Mucosa of rectum (tissue), 2 donors: ENCODE results near the gene PRDM9.
"Not testable (repeated sequence)": the region's sequence is repeated elsewhere in the genome, so short reads cannot be mapped to it uniquely, and the experiment has no call there.

Experiments used
- H3K27ac ChIP-seq, 2 donors: one replicate each; pipeline ENCODE4 v1.7.0; 2013; ENCODE audit warnings: inconsistent platforms in 2 of 2, low read depth in 2 of 2, low read length in 2 of 2
- H3K27me3 ChIP-seq, 2 donors: one replicate each; pipeline ENCODE4 v1.7.0; 2013; ENCODE audit warnings: low read length in 2 of 2; ENCODE audit not compliant: control insufficient read depth in 2 of 2, insufficient read depth in 2 of 2
- H3K36me3 ChIP-seq, 2 donors: one replicate each; pipeline ENCODE4 v1.7.0; 2013; ENCODE audit warnings: low read length in 2 of 2; ENCODE audit not compliant: control insufficient read depth in 2 of 2, insufficient read depth in 2 of 2
- H3K4me1 ChIP-seq, 2 donors: one replicate each; pipeline ENCODE4 v1.7.0; 2013; ENCODE audit warnings: low read length in 2 of 2, mild to moderate bottlenecking in 1 of 2; ENCODE audit not compliant: control insufficient read depth in 2 of 2, insufficient read depth in 2 of 2
- H3K4me3 ChIP-seq, 2 donors: one replicate each; pipeline ENCODE4 v1.7.0; 2013; ENCODE audit warnings: low read length in 2 of 2
- H3K9ac ChIP-seq, 2 donors: one replicate each; pipeline ENCODE4 v1.7.0; 2013; ENCODE audit warnings: low read length in 2 of 2, low read depth in 1 of 2, mild to moderate bottlenecking in 1 of 2
- H3K9me3 ChIP-seq, 2 donors: one replicate each; pipeline ENCODE4 v1.7.0; 2013; ENCODE audit warnings: low read length in 2 of 2; ENCODE audit not compliant: control insufficient read depth in 2 of 2
- donor health status: healthy.
- donor health status: Normal muscosa, but diverticular disease.

PRDM9 gene

DNA sequence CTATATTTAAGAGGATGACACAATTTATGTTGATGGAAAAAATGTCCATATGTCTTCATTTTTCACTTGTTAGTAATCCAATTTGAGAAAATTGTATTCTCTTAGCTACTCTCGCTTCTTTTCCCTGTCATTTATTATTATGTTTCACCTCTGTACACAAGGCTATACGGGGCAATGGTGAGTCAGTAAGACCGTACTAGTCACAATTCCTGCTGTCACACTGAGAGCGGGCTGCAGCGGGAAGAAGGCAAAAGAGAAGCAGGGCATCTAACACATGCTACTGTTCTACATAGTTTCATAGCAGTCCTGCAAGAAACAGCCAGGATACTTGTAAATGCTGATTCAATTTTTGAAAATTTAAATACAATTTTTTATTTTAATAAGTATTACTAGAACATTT lies 23.3 kb upstream of the PRDM9 start:
- Histone ChIP-seq H3K9me3 (no peaks in the 10 kb centered on the region), H3K27me3 (no peaks in the 10 kb centered on the region), H3K9ac (no peak overlapping the region), H3K36me3 (no peaks in the 10 kb centered on the region), H3K27ac (no peak overlapping the region), H3K4me3 (no peak overlapping the region), H3K4me1 (no peaks in the 10 kb centered on the region)

DNA sequence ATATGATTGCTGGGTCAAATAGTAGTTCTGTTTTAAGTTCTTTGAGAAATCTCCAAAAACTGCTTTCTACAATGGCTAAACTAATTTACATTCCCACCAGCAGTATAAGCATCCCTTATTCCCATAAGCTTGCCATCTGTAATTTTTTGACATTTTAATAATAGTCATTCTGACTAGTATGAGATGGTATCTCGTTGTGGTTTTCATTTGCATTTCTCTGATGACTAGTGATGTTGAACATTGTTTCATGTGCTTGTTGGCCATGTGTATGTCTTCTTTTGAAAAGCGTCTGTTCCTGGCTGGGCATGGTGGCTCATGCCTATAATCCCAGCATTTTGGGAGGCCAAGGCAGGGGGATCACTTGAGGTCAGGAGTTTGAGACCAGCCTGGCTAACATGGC lies 21.2 kb upstream of the PRDM9 start:
- H3K9me3 ChIP-seq, H3K4me3 ChIP-seq, H3K4me1 ChIP-seq, H3K36me3 ChIP-seq, H3K27me3 ChIP-seq, H3K9ac ChIP-seq, H3K27ac ChIP-seq: not testable (repeated sequence)

GRCh38 chr5:23490993-23491392 lies 16.4 kb upstream of the PRDM9 start:
- Histone ChIP-seq H3K9me3 (peaks cover 0 to 6% of the 10 kb centered on the region in 2 donors), H3K9ac (no peak overlapping the region), H3K4me1 (no peaks in the 10 kb centered on the region), H3K27ac (no peak overlapping the region), H3K27me3 (no peaks in the 10 kb centered on the region), H3K36me3 (no peaks in the 10 kb centered on the region), H3K4me3 (no peak overlapping the region)

DNA sequence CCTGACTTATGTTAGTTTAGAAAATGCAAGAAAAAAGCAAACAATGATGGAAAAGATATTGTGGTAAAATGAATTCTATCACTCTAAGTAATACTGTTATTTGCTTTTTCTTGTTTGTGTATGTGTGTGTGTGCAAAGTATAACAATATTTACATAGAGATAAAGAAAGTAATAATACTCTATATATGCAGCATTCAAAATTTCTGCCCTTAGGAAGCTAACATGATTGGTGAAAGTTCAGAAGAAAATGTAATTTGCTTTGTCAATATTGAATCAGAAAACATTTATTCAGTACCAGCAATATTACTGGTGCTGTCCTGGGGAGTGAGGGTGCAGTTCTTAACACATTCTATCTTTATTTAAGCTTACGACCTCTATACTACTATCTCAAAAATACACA lies 12.9 kb upstream of the PRDM9 start:
- Histone ChIP-seq H3K9me3 (peaks cover 0 to 6% of the 10 kb centered on the region in 2 donors), H3K27me3 (no peaks in the 10 kb centered on the region), H3K4me3 (no peak overlapping the region), H3K4me1 (no peaks in the 10 kb centered on the region), H3K27ac (no peak overlapping the region), H3K36me3 (no peaks in the 10 kb centered on the region), H3K9ac (no peak overlapping the region)

GRCh38 chr5:23496576-23496975 lies 10.8 kb upstream of the PRDM9 start:
- no peak overlapping the region for H3K27ac ChIP-seq
- peaks cover 0 to 6% of the 10 kb centered on the region in 2 donors for H3K9me3 ChIP-seq
- no peaks in the 10 kb centered on the region for H3K4me1 ChIP-seq
- no peak overlapping the region for H3K9ac ChIP-seq
- H3K4me3 ChIP-seq: no peak overlapping the region
- no peaks in the 10 kb centered on the region for H3K36me3 ChIP-seq
- H3K27me3 ChIP-seq: no peaks in the 10 kb centered on the region

DNA sequence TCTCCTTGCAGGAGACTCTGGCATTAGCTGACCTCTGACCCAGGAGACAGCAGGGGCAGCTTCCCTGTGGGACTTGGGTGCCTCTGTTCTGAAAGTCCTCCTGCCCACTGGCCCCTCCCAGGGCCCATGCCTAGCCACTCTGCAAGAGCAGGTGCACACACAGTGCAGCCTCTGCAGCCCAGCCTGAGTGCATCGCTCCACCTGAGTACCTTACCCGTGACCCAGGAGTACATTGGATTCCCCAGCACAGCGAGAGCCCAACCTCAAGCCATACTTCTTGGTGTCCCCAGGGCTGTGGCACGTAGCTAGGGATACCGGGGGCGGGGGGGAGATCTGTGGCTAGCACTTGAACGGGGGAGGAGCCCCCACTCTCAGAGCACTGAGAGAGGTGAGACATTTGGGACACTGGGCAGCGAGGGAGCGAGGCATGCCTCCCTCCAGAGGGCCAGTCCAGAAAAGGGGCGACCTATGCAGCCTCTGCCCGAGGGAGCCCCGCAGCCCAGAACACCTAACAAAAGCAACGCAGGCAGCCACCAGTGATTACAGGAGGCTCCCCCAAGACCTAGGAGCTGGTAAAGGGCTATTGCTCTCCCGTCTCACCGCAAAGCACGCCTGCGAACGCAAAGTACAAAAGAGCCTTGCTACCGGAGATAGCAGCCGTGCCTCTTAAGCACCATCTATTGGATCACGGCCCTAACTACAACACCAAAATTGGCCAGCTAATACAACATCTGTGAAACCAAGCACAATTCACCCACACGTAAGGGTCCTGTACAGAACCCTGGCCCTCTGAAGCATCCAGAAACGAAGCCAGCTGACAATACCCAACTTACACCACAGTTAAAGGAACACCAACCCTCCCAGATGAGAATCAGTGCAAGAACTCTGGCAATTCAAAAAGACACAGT lies 826 bp upstream of the PRDM9 start:
- no peaks in the 10 kb centered on the region for H3K36me3 ChIP-seq
- H3K4me3 ChIP-seq: no peak overlapping the region
- no peak overlapping the region for H3K9ac ChIP-seq

GRCh38 chr5:23510434-23510833 lies 3.0 kb downstream of the PRDM9 start:
- not testable (repeated sequence) for H3K9me3 ChIP-seq, H3K4me1 ChIP-seq, H3K36me3 ChIP-seq, H3K9ac ChIP-seq, H3K27ac ChIP-seq, H3K4me3 ChIP-seq, H3K27me3 ChIP-seq

More for the DNA sequence above, 826 bp upstream of the PRDM9 start:
- no peaks in the 10 kb centered on the region for H3K27me3 ChIP-seq
- H3K27ac ChIP-seq: no peak overlapping the region
- no peaks in the 10 kb centered on the region for H3K4me1 ChIP-seq
- H3K9me3 ChIP-seq: peaks cover 0 to 2% of the 10 kb centered on the region in 2 donors

- H3K9me3 ChIP-seq: no peaks in the 10 kb centered on the region
- H3K9ac ChIP-seq: no peak overlapping the region
- no peak overlapping the region for H3K4me3 ChIP-seq
- H3K27ac ChIP-seq: no peak overlapping the region
- H3K4me1 ChIP-seq: no peaks in the 10 kb centered on the region
- no peaks in the 10 kb centered on the region for H3K27me3 ChIP-seq
- H3K36me3 ChIP-seq: no peaks in the 10 kb centered on the region
These were observed 15.1 kb downstream of the PRDM9 start for GRCh38 chr5:23522553-23522952.

GRCh38 chr5:23523031-23523430 lies 15.6 kb downstream of the PRDM9 start:
- no peaks in the 10 kb centered on the region for H3K4me1 ChIP-seq

DNA sequence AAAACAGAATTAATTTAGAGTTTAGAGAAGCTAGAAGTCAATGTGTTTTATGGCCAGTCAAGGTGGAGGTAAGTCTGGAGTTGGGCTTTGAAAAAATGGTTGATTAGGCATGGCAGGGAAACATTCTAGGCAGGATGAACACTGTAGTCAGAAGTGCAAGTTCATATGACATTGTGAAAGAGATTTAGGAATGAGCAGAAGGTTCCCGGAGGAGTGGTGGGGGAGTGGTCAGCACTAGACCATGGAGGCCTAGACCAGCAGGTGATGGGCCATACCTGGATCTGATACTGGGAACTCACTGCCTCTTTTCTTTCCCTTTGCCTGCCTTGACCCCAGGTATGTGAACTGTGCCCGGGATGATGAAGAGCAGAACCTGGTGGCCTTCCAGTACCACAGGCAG lies 16.6 kb downstream of the PRDM9 start:
- H3K27me3 ChIP-seq: no peaks in the 10 kb centered on the region
- H3K9me3 ChIP-seq: no peaks in the 10 kb centered on the region

More at GRCh38 chr5:23523031-23523430, 15.6 kb downstream of the PRDM9 start:
- Histone ChIP-seq H3K4me3 (no peak overlapping the region), H3K9ac (no peak overlapping the region), H3K36me3 (no peaks in the 10 kb centered on the region), H3K27ac (no peak overlapping the region), H3K9me3 (no peaks in the 10 kb centered on the region), H3K27me3 (no peaks in the 10 kb centered on the region)

More for the DNA sequence above, 16.6 kb downstream of the PRDM9 start:
- H3K4me3 ChIP-seq: no peak overlapping the region
- no peak overlapping the region for H3K27ac ChIP-seq
- no peak overlapping the region for H3K9ac ChIP-seq
- no peaks in the 10 kb centered on the region for H3K36me3 ChIP-seq
- no peaks in the 10 kb centered on the region for H3K4me1 ChIP-seq
